ENCODE results near the gene BCL11B.

The BCL11B gene

GRCh38 chr14:99271951-99272631 is at the start of gene BCL11B:
BCL11B (minus strand) TSS chr14:99272197; CDS start chr14:99271218, 979 bp downstream.
- Mint-ChIP-seq H3K27ac (ENCODE audit: low read depth) (peak within 1 kb of the TSS; percentile 100), H3K4me3 (peak within 1 kb of the TSS; percentile 99), H3K36me3 (ENCODE audit: insufficient read depth) (peaks cover 46% of the 10 kb centered on the region), H3K9me3 (no peaks in the 10 kb centered on the region), H3K4me1 (peaks cover 46% of the 10 kb centered on the region), H3K27me3 (no peaks in the 10 kb centered on the region)
- DNase-seq (ENCODE audit: low spot score in 2 of 2) (peak; percentile 71 to 86), ATAC-seq (replicated peaks; ENCODE audit: extremely low read depth, poor library complexity, severe bottlenecking) (peak; percentile 80)

GRCh38 chr14:99321236-99321925 is 49.4 kb upstream of the BCL11B start:
- DNase-seq (ENCODE audit: low spot score in 2 of 2) (no peak), ATAC-seq (replicated peaks; ENCODE audit: extremely low read depth, poor library complexity, severe bottlenecking) (no peak)
- Mint-ChIP-seq H3K27me3 (no peaks in the 10 kb centered on the region), H3K4me1 (peaks cover 18% of the 10 kb centered on the region), H3K9me3 (no peaks in the 10 kb centered on the region), H3K36me3 (ENCODE audit: insufficient read depth) (no peaks in the 10 kb centered on the region), H3K4me3 (peak overlapping the region; percentile 18), H3K27ac (ENCODE audit: low read depth) (no peak overlapping the region)

DNA sequence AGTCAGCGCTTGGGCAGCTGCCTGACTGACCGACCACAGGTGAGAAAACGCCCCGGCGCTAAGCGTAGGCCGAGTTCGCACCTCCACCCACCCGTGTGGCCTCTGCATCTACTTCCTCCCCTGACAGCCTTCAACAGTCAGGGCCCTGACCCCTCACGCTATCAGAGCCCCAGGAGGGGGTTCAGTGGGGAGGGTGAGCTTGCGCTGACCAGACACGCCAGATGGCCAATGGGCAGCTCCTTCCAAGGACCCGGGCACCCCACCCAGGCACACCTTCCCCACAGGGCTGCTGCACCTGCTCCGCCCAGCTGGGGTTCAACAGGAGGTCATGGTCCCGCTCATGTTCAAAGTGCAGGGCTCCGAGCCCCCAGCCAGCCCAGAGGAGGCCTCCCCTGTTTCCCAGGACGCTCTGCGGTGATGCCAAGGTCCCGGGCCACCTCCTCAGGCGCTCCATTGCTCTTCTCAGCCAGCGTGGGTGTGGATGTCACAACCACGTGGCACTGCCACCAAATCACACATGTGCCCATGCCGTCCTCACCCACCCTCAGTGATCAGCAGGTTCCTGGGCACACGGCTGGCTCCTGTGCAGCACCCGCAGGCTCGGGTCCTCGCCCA is 48.7 kb upstream of the BCL11B start:
- H3K4me1 Mint-ChIP-seq, result peaks cover 24% of the 10 kb centered on the region
- ATAC-seq (replicated peaks; ENCODE audit: extremely low read depth, poor library complexity, severe bottlenecking) (peak; percentile 5), DNase-seq (ENCODE audit: low spot score in 2 of 2) (no peak)
- H3K27ac Mint-ChIP-seq (ENCODE audit: low read depth), result no peak overlapping the region
- peak overlapping the region; percentile 18 for H3K4me3 Mint-ChIP-seq
- no peaks in the 10 kb centered on the region for H3K27me3 Mint-ChIP-seq
- no peaks in the 10 kb centered on the region for H3K36me3 Mint-ChIP-seq (ENCODE audit: insufficient read depth)
- H3K9me3 Mint-ChIP-seq, result no peaks in the 10 kb centered on the region

DNA sequence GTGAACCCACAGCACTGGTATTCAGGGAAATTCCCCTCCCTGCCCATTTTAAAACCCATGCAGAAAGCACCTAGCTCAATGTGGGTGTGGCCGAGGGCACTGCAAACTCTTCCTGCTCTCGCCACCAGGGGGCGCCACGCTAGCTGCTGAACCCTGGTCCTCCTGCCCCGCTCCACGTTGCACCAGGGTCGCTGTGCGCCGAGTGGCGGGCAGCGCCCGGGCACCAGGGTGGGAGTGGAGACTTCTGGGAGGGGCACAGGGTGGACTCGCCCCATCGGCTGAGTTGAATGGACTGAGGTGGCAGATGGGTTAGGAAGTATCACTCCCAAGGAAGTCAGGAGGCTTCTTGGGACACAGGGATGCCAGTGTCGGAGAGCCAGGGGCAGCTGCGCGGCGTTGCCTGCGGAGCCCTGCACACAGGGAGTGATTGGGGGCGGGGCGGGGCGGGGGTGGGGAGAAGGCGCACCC is 48.1 kb upstream of the BCL11B start:
- Mint-ChIP-seq H3K27me3 (no peaks in the 10 kb centered on the region), H3K9me3 (no peaks in the 10 kb centered on the region), H3K4me1 (peaks cover 26% of the 10 kb centered on the region), H3K27ac (ENCODE audit: low read depth) (peak overlapping the region; percentile 16), H3K36me3 (ENCODE audit: insufficient read depth) (no peaks in the 10 kb centered on the region), H3K4me3 (peak overlapping the region; percentile 69)
- DNase-seq (ENCODE audit: low spot score in 2 of 2) (peak; percentile 68 to 69), ATAC-seq (replicated peaks; ENCODE audit: extremely low read depth, poor library complexity, severe bottlenecking) (peak; percentile 54)

DNA sequence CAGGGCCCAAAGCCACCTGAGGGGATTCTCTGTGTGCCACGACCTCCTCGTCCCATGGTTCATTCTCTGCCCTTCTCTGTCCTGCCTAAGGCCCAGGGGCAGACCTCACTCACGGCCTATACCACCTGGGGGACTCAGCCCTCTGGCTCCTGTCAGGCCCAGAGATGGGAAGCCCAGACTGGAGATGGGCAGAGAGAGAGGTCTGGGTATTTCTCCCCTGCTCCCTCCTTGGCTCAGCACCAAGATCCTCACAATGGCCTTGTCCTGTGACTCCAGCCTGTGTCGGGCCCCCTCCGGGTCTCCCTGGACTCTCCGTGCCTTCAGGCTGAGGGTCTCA is 46.9 kb upstream of the BCL11B start:
- H3K9me3 Mint-ChIP-seq, result no peaks in the 10 kb centered on the region
- no peak for ATAC-seq (replicated peaks; ENCODE audit: extremely low read depth, poor library complexity, severe bottlenecking)
- H3K4me3 Mint-ChIP-seq, result no peak overlapping the region

GRCh38 chr14:99318091-99318958 is 46.3 kb upstream of the BCL11B start:
- DNase-seq (ENCODE audit: low spot score in 2 of 2) (no peak), ATAC-seq (replicated peaks; ENCODE audit: extremely low read depth, poor library complexity, severe bottlenecking) (no peak)
- no peaks in the 10 kb centered on the region for H3K27me3 Mint-ChIP-seq
- H3K4me3 Mint-ChIP-seq, result no peak overlapping the region
- no peak overlapping the region for H3K27ac Mint-ChIP-seq (ENCODE audit: low read depth)
- peaks cover 35% of the 10 kb centered on the region for H3K4me1 Mint-ChIP-seq
- no peaks in the 10 kb centered on the region for H3K9me3 Mint-ChIP-seq
- H3K36me3 Mint-ChIP-seq (ENCODE audit: insufficient read depth), result no peaks in the 10 kb centered on the region

More for the DNA sequence above, 46.9 kb upstream of the BCL11B start:
- no peak for DNase-seq (ENCODE audit: low spot score in 2 of 2)
- Mint-ChIP-seq H3K36me3 (ENCODE audit: insufficient read depth) (no peaks in the 10 kb centered on the region), H3K4me1 (peaks cover 35% of the 10 kb centered on the region), H3K27me3 (no peaks in the 10 kb centered on the region), H3K27ac (ENCODE audit: low read depth) (no peak overlapping the region)

GRCh38 chr14:99317231-99318090 is 45.5 kb upstream of the BCL11B start:
- Mint-ChIP-seq H3K4me3 (no peak overlapping the region), H3K9me3 (no peaks in the 10 kb centered on the region), H3K4me1 (peaks cover 35% of the 10 kb centered on the region), H3K27ac (ENCODE audit: low read depth) (no peak overlapping the region), H3K36me3 (ENCODE audit: insufficient read depth) (no peaks in the 10 kb centered on the region), H3K27me3 (no peaks in the 10 kb centered on the region)
- DNase-seq (ENCODE audit: low spot score in 2 of 2) (no peak), ATAC-seq (replicated peaks; ENCODE audit: extremely low read depth, poor library complexity, severe bottlenecking) (no peak)

GRCh38 chr14:99316281-99317163 is 44.5 kb upstream of the BCL11B start:
- ATAC-seq (replicated peaks; ENCODE audit: extremely low read depth, poor library complexity, severe bottlenecking) (no peak), DNase-seq (ENCODE audit: low spot score in 2 of 2) (no peak)
- no peaks in the 10 kb centered on the region for H3K36me3 Mint-ChIP-seq (ENCODE audit: insufficient read depth)
- H3K4me1 Mint-ChIP-seq, result peaks cover 30% of the 10 kb centered on the region
- H3K27me3 Mint-ChIP-seq, result no peaks in the 10 kb centered on the region
- H3K4me3 Mint-ChIP-seq, result peak overlapping the region; percentile 25
- no peaks in the 10 kb centered on the region for H3K9me3 Mint-ChIP-seq
- H3K27ac Mint-ChIP-seq (ENCODE audit: low read depth), result no peak overlapping the region

DNA sequence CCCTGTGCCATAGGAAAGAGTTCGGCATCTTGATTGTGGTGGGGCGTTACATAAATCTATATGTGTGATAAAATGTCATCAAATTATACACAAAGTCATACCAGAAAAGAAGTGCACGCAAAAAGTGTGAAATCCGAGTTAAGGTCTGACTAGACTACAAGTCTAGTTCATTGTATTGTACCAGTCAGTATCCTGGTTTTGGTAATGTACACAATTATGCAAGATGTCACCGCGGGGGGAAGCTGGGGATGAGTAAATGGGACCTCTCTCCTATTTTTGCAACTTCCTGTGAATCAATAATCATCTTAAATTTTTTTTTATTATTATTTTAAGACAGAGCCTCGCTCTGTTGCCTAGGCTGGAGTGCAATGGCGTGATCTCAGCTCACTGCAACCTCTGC is 43.2 kb upstream of the BCL11B start:
- no peak overlapping the region for H3K4me3 Mint-ChIP-seq

DNA sequence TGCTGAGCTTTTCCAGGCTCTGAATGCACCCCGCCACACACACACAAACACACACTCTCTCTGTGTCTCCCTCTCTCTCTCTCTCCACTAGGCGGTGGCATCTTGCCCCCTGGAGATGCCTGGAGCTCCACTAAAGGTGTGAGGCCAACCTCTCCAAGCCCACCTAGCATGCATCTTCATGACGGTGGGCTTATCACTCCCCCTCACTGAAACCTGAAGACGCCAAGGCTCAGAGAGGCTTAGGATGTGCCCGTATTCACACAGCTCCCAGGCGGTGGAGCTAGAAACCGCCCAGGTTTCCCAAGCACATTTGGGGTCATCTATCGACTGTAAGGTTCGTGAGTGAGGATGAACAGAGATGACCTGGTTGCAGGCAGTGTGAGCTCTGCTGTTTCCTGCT is 42.6 kb upstream of the BCL11B start:
- Mint-ChIP-seq H3K27ac (ENCODE audit: low read depth) (no peak overlapping the region), H3K36me3 (ENCODE audit: insufficient read depth) (no peaks in the 10 kb centered on the region), H3K4me1 (peaks cover 17% of the 10 kb centered on the region), H3K9me3 (peaks cover 5% of the 10 kb centered on the region), H3K4me3 (no peak overlapping the region), H3K27me3 (no peaks in the 10 kb centered on the region)
- DNase-seq (ENCODE audit: low spot score in 2 of 2), result no peak
- no peak for ATAC-seq (replicated peaks; ENCODE audit: extremely low read depth, poor library complexity, severe bottlenecking)

More for the DNA sequence above, 43.2 kb upstream of the BCL11B start:
- ATAC-seq (replicated peaks; ENCODE audit: extremely low read depth, poor library complexity, severe bottlenecking) (peak; percentile 60), DNase-seq (ENCODE audit: low spot score in 2 of 2) (no peak)
- Mint-ChIP-seq H3K9me3 (peaks cover 5% of the 10 kb centered on the region), H3K27me3 (no peaks in the 10 kb centered on the region), H3K36me3 (ENCODE audit: insufficient read depth) (no peaks in the 10 kb centered on the region), H3K4me1 (peaks cover 23% of the 10 kb centered on the region), H3K27ac (ENCODE audit: low read depth) (no peak overlapping the region)

GRCh38 chr14:99313234-99313633 is 41.2 kb upstream of the BCL11B start:
- H3K27me3 Mint-ChIP-seq, result no peaks in the 10 kb centered on the region
- H3K36me3 Mint-ChIP-seq (ENCODE audit: insufficient read depth), result no peaks in the 10 kb centered on the region
- peaks cover 17% of the 10 kb centered on the region for H3K4me1 Mint-ChIP-seq
- DNase-seq (ENCODE audit: low spot score in 2 of 2) (no peak), ATAC-seq (replicated peaks; ENCODE audit: extremely low read depth, poor library complexity, severe bottlenecking) (no peak)
- H3K27ac Mint-ChIP-seq (ENCODE audit: low read depth), result no peak overlapping the region
- no peak overlapping the region for H3K4me3 Mint-ChIP-seq
- peaks cover 5% of the 10 kb centered on the region for H3K9me3 Mint-ChIP-seq

Data from central memory CD8-positive, alpha-beta T cell (primary cell).